Colon (tissue), 2 donors: ENCODE measurements around the gene C1orf35.
"Not testable (repeated sequence)": the region's sequence is repeated elsewhere in the genome, so short reads cannot be mapped to it uniquely, and the experiment has no call there.

Experiments used
- FAIRE-seq: peaks from 2 replicates; lab custom pipeline; 2012; peaks lifted over from hg19 to GRCh38; lab: Jason Lieb, UNC
- donor health status: control.
- donor health status: control.

Gene C1orf35

DNA sequence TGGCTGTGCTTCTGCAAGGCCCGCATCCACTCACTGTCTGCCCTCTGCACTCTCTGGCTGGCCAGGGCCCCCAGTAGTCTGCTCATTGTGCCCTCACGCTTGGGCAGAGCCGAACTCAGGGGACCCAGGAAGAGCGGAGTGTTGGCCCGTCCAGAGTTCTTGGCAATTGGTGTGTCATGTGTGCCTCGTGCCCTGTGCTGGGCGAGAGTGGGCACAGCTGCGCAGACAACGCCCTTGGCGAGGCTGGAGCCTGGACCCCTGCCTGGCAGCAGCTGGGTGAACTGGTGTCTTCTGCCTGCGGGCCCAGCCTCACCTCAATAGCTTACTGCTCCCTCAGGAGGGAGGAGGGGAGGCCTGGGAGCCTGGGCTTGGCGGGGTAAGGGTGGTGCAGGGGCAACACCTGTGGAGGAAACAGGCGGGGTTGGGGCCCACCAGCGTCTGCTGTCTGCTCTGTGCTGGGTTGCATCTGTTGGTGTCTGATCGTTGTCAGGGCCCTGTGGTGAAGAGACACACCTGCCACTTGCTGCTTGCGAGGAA is 39.1 kb upstream of the C1orf35 start:
- no peak for FAIRE-seq

- no peak for FAIRE-seq
These were observed 38.3 kb upstream of the C1orf35 start for GRCh38 chr1:228141226-228142044.

GRCh38 chr1:228140724-228141225 is 37.6 kb upstream of the C1orf35 start:
- no peak for FAIRE-seq

GRCh38 chr1:228139931-228140723 is 37.0 kb upstream of the C1orf35 start, which contains the start of gene GUK1:
TSS of gene GUK1 (plus strand) at chr1:228140279. CDS start at chr1:228140303, 24 bp downstream.
- no peak for FAIRE-seq

DNA sequence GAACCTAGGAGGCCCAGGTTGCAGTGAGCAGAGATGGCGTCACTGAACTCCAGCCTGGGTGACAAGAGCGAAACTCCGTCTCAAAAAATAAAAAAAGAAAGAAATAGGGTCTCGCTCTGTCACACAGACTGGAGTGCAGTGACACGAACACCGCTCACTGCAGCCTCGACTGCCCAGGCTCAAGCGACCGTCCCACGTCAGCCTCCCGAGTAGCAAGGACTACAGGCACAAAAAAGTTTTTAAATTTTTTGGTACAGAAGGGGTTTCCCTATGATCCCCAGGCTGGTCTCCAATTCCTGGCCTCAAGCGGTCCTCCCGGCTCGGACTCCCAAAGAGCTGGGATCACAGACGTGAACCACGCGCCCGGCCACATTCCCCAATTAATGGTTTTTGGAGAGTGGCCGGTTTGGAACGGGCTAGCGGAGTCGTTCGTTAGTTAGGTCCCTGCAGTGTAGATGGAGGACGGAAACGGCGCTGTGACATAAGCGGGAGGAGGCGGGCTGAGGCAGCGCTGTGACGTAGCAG is 36.3 kb upstream of the C1orf35 start:
- no peak for FAIRE-seq

- no peak for FAIRE-seq
These were observed 33.8 kb upstream of the C1orf35 start for GRCh38 chr1:228136901-228137300.

- no peak for FAIRE-seq
These were observed 31.5 kb upstream of the C1orf35 start for GRCh38 chr1:228134591-228134990.

- FAIRE-seq: no peak
These were observed 28.6 kb upstream of the C1orf35 start for GRCh38 chr1:228131766-228132165.

DNA sequence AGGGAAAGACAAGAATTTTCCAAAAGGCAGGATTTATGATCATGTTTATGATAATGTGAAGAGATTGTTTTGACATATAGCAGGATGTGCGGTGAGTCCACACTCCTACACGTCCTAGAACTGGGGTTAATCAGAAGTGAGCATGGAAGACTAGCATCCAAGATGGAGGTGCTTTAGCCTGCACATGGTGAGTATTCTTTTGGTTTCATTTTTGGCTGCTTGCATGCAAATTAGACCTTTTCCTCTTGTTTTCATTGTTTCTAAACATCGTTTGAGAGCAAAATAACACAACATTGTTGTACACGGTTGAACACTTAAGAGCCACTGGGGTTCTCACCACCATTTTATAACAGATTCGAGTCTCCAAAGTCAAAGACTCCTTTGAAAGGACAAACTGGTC is 22.1 kb upstream of the C1orf35 start:
- no peak for FAIRE-seq

DNA sequence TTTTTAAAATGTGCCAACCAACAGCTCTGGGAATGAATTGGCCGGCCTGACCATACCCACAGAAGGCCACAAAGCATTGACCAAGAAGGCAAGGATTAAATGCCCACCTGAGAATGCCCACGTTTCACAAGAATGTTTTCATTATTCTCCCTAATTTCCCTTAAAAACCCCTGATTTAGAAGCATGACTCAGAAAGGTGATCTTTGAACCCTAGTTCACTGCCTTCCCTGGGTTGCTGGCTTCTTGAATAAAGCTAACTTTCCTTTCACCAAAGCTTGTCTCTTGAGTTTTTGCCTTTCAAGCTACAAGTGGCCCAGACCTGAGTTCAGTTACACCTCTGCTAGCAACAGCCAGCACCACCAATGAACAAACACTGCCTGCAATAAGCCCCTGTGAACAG is 20.4 kb upstream of the C1orf35 start:
- no peak for FAIRE-seq

DNA sequence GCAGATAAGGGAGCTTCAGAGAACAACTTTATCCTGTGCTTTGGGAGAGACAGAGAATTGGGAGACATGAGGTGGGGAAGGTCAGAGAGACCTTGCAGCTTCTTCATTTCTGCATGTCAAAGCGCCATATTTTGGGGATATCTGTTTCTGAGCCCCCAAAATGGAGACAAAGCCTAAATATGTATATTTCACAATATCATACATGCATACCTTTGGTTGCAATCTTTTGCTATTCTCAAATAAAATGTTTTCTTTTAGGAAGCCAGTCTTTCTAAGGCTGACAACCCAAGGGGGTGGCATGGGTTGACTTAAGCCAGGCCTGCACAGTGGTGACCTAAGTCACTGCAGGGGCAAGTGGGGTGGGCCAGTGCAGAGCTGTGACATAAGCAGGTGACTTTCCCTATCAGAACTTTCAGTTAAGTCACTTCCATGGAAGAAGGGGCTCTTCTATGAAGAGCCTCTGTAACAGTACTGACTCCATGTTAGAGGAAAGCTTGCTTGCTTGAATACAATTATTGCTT is 19.9 kb upstream of the C1orf35 start:
- no peak for FAIRE-seq

DNA sequence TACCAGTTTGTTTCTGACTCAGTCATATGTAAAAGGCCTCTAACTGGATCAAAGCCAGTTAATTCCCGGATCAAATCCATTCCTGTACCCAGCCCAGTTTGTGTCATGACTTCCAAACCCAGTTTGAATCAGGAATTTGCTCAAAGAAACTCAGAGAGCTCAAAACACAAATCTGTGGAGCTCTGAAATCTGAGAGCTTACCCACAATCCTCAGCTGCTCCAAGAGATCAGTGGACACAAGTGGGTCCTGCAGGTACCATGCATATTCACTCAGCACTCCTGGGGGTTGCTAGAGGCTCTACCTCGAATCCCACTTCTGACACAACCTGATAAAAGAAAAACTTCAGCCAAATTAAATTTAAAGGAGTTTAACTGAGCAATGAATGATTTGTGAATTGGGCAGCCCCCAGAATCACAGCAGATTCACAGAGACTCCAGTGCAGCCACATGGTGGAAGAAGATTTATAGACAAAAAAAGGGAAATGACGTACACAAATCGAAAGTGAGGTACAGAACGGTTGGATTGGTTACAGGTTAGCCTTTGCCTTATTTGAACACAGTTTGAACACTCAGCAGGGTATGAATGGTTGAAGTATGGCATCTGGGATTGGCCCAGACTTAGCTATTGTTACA is 17.8 kb upstream of the C1orf35 start:
- no peak for FAIRE-seq

GRCh38 chr1:228120351-228120750 is 17.2 kb upstream of the C1orf35 start:
- no peak for FAIRE-seq

DNA sequence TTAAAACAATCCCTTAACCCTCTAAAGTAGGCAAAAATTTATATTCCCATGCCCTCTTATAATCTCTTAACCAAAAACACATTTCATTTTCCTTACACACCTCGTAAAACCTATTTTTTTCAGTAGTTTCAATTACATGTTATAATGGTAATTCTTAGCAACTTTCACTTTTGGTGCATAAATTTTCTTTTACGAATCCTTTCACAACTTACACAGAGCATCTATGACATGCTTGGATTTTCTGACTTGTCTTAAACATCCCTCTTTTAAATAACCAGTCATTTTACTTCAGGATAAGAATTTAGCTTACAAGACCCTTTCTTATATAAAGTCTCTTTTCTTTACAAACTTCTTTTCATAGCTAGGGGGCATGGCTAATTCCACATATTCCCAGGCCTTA is 14.9 kb upstream of the C1orf35 start:
- FAIRE-seq: no peak

DNA sequence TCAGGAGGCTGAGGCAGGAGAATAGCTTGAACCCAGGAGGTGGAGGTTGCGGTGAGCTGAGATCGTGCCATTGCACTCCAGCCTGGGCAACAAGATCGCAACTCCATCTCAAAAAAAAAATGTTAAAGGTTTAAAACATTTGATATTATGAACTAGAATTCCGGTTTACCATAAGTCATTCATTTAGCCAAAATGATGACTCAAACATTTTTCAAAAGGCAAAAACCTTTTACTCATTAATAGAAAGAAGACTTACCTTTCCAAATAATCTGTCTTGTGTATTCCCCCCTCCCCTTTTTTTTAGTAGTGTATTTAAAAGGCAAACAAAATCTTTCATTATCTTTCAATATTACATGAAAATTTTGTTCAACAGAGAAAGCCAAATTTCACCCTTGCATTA is 14.2 kb upstream of the C1orf35 start:
- no peak for FAIRE-seq

DNA sequence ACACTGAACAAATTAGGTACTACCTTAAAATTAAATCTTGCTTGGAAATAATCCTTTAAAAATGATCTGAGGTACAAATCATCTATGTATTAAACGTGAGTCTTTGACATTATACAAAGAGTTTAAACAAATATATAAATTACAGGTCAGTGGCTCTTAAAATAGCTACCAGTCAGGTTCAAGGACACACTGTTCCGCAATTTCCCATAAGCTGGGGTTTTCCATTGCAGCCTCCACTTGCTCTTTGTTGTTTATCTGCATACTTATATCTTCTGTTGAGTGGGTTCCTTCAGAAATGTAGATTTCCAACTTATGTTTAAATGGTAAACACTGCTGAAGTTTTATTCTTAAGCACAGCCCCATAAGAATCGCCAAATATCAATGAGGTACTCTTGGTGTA is 11.7 kb upstream of the C1orf35 start:
- FAIRE-seq: peak; percentile 21

DNA sequence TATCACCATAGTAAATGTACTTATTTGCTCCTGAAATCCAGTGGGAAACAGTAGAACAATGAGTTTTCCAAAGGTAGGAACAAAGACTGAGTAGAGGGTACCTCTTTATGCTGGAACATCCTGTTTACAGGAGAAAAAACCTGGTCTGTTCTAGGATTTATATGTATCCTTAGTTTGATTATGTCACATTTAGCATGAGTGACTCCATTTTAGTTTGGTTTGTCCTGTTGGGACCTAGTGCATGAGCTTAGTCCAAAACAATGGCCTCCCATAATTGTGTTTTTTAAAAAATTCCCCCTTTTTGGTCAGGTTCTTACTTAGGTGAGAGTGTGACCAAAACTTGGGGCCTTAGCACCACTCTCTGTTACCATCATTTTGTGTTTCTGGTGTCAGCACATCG is 9.5 kb upstream of the C1orf35 start:
- FAIRE-seq: no peak

- FAIRE-seq: no peak
These were observed 9.0 kb upstream of the C1orf35 start for GRCh38 chr1:228112167-228112566.

DNA sequence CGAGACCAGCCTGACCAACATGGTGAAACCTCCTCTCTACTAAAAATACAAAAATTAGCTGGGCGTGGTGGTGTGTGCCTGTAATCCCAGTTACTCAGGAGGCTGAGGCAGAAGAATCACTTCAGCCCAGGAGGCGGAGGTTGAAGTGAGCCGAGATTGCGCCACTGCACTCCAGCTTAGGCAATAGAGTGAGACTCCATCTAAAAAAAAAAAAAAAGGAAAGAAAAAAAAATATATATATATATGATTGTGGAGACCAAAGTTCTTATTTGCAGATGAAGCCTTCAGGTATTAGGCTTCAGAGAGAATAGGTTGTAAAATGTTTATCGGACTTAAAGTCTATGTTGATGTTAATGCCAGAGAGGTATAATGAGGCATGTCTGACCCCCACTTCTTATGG is 8.2 kb upstream of the C1orf35 start:
- not testable (repeated sequence) for FAIRE-seq

- FAIRE-seq: no peak
These were observed 7.4 kb upstream of the C1orf35 start for GRCh38 chr1:228110556-228110955.

- FAIRE-seq: no peak
These were observed 6.9 kb upstream of the C1orf35 start for GRCh38 chr1:228109962-228110488.
